ENCODE measurements around the gene SLAMF9.

The SLAMF9 gene

GRCh38 chr1:159977364-159978106 lies 23.5 kb upstream of the SLAMF9 start:
- no peak for DNase-seq

DNA sequence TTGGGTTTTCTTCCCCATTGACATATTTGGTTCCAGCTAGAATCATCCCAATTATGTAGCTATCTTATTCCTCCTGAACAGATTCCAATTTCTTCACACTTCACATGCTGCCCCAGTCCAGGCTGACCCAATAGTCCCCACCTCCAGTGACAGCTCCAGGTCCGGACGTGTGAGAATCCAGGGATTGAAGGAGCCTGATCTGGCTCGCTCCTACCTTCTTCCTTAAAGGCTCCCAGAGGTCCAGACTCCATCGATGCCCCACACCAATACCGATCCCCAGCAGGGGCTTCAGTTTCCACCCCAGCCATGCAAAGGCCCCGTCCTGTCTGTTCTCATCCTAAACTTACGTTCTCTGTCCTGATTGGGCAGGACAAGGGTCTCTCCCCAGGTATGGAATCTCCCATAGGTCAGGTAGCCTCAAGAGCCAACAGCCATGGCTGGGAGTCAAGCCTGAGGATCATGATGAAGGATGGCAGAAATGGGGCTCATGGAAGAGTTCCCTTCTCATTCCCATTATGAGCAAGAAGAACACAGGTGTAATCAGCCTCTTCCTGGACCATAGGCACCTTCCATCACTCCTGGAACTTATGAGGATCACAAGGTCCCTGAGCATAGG lies 20.4 kb upstream of the SLAMF9 start:
- no peak for DNase-seq

DNA sequence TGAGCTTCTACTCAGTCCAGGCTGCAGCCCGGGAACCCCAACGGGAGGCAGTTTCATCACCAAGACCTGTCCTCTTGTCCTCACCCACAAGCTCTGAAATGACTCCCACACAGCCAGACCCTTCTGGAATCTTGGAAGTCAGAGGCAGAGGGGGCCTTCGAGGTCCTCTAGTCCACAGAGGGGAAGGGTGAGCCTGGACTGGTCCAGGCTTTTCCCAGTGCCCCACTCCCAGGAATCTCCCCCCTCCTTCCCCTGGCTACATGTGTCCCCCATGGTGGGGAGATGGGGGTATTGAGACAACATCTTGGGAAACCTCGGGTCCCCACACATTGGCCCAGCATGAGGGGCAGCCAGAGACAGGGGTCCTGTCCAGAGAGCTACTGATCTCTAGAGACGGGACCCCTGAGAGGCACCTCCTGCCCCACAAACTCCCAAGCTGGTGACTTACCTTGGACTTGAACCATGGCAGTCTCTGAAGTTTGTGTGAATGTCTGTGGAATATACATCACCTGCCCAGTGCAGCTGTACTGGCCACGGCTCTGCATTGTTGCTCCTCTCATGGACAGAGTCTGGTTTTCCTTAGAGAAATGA lies 19.4 kb upstream of the SLAMF9 start:
- no peak for DNase-seq

DNA sequence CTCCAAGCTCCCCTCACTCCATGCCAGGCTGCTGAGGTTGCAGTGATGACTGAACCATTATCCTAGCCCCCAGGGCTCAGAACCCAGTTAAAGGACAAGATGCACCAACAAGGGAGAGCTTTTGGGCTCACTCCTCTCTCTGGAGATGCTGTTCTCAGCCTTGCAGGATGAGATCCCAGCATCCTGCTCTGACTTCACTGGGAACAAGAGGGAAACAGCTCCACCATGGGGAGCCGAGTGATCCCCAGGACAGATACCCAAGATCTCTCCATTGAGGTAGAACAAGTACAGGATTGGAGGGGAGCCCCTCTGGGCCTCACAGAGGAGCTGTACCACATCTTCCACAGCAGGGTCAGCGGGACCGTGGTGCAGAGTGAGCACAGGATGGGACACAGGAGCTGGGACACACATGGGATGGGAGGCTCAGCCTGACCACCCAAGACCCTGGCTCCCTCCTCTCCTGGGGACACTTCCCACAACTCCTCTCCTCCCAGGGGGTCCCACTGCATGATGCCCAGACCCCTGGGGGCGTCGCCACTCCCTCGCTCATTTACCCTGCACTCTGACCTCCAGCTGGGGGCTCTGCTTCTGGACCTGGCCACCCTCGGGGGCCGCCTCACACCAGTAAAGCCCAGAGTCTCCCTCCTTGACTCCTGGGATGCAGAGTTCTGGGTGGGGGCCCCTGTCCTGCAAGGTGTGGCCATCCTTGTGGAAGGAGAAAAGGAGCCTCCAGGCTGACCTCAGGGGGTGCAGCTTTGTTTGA lies 18.6 kb upstream of the SLAMF9 start:
- no peak for DNase-seq

DNA sequence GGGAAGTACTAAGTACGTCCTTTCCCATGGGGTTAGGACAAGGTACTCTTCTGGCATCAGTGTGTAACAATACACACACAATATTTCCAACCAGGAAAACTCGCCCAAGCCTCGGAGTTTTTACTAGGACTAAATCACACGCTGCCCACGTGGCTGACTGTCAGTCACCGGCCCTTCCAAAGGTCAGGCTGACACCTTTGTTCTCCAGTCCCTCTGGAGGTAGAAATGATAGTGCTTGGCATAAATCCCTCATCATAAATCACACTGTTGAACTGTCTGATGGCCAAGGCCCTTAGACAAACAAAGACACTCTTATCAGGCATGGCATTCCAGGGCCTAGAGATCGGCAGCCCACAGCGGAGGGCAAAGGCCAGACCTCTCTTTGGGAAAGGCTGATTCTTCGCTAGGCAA lies 16.9 kb upstream of the SLAMF9 start:
- DNase-seq, result no peak

DNA sequence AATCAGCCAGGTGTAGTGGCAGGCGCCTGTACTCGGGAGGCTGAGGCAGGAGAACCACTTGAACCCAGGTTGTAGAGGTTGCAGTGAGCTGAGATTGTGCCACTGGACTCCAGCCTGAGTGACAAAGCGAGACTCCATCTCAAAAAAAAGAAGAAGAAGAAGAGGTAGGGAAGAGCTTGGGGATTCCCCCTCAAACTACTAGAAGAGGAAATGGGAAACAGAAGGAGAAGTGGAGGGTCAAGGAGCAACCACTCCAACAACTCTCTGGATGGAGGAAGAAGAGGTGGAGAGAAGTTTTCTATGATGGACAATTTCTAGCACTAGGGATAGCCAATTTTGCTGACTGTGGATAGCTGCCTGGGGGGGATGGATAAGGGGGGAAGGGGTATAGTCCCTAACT lies 14.9 kb upstream of the SLAMF9 start:
- no peak for DNase-seq

GRCh38 chr1:159965263-159965662 lies 11.2 kb upstream of the SLAMF9 start:
- no peak for DNase-seq

- no peak for DNase-seq
Observed at GRCh38 chr1:159964144-159964543, 10.1 kb upstream of the SLAMF9 start.

- DNase-seq, result no peak
Observed at GRCh38 chr1:159962176-159962575, 8.1 kb upstream of the SLAMF9 start.

DNA sequence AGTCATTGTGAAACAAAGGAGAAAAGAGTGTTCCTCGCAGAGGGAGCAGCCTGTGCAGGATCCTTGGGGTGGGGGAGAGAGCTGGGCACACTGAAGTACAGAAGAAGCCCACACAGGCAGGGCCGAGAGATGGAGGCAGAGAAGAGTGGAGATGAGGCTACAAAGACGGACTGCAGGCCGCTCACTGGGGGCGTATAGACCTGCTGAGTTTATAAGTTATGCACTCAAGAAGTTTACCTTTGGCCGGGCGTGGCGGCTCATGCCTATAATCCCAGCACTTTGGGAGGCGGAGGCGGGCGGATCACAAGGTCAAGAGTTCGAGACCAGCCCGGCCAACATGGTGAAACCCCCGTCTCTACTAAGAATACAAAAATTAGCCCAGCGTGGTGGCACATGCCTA lies 7.6 kb upstream of the SLAMF9 start:
- DNase-seq, result no peak

GRCh38 chr1:159960721-159961381 lies 6.8 kb upstream of the SLAMF9 start:
- DNase-seq, result no peak

DNA sequence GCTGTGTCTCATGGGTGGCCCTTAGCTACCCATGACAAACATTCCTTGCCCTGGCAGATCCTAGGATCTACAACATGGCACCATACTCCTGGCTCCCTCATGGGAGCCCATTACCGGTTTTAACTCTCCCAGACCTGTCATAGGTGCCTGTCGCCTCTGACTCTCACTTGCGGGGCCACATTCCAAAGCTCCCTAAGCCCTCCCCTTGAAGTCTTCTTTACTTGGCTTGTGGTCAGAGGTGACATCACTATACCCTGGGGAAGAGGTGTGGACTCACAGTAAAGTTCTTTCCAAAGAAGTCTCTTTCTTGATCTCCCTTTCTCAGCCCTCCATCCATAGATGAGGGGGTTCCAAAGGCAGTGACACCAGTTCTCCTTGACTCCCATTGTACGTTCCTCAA lies 5.4 kb upstream of the SLAMF9 start:
- no peak for DNase-seq

GRCh38 chr1:159958719-159959380 lies 4.8 kb upstream of the SLAMF9 start:
- no peak for DNase-seq

- DNase-seq, result no peak
Observed at GRCh38 chr1:159957824-159958268, 3.8 kb upstream of the SLAMF9 start.

DNA sequence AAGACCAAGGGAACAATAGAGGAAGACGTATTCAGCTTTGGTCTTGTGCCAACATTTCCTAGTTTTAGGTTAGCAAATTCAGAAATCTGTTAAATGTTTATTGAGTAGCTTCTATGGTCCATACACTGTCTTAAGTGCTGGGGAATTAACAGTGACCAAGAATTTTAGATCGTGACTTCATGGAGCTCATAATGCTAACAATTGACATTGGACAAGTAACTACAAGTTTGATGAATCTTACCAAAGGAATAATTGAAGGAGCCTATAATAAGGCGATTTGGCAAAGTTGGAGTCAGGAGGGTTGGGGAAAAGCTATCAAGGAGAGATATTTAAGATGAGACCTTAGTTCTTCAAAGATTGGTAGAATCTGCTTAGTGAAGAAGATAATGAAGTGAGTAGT lies 1.4 kb upstream of the SLAMF9 start:
- no peak for DNase-seq

- no peak for DNase-seq
Observed at GRCh38 chr1:159952932-159953331, 1.1 kb downstream of the SLAMF9 start.

GRCh38 chr1:159951551-159951950 lies 2.5 kb downstream of the SLAMF9 start:
- DNase-seq, result no peak

DNA sequence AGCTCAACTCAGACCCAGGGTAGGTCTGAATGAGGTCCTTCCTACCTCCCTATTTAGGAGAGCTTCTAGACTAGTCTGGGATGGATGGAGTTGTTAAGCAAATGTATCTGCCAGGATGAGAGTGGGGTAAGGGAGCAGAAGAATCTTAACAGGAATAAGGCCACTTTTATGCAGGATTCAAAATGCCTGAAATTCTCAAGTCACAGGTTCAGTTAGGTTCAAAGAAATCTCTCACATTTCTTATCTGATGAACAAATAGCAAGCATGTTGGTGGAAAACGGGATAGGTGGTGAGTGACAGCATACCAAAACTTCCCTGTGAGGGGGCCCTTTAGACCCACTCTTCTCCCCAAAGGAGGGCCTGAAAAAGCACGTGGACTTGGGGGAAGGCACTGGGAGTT lies 3.0 kb downstream of the SLAMF9 start:
- DNase-seq, result no peak

- DNase-seq, result no peak
Observed at GRCh38 chr1:159949981-159950381, 4.1 kb downstream of the SLAMF9 start.

- no peak for DNase-seq
Observed at GRCh38 chr1:159949123-159949522, 4.9 kb downstream of the SLAMF9 start.

DNA sequence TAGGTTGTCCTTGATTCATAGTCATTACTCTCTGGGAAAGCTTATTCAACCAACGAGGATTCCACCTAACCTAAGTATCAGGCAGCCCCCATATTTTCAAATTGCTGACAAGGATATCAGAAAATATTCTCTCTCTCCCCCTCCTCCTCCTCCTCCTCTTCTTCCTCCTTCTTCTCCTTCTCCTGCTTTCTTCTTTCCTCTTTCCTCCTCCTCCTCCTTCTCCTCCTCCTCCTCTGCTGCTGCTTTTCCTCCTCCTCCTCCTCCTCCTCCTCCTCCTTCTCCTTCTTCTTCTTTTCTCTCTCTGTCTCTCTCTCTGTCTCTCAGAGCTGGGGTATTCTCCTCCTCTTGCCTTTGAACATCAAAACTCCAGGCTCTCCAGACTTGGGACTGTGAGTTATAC lies 6.1 kb downstream of the SLAMF9 start:
- no peak for DNase-seq
